HG02759 (cell line): ENCODE data around the gene SLC51B.
"Not testable (repeated sequence)": the region's sequence is repeated elsewhere in the genome, so short reads cannot be mapped to it uniquely, and the experiment has no call there.

Experiments used
- ATAC-seq: cut with Tn5 transposase; IDR thresholded peaks from one replicate; pipeline ENCODE4 v1.9.1; 2021; ENCODE audit warnings: mild to moderate bottlenecking, moderate library complexity; ENCODE audit not compliant: unreplicated experiment

The SLC51B gene

DNA sequence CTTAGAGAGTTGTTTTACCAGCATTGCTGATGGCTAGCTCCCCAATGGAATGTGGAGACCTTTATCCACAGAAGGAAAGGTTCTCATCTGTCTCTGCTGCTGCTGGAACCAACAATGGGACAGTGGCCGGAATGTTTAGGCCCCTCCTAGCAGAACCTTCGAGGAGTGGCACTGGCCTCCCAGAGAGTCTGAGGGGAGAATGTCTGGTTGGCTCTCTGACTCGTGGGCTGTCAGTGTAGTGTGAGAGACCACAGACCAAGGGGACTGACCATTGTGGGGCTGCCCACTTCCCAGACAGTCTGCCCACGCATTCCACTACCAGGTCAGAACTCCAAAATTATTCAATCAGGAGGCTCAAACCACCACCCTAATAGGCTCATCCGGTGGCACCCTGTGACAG is 17.5 kb downstream of the SLC51B start:
- no peak for ATAC-seq

DNA sequence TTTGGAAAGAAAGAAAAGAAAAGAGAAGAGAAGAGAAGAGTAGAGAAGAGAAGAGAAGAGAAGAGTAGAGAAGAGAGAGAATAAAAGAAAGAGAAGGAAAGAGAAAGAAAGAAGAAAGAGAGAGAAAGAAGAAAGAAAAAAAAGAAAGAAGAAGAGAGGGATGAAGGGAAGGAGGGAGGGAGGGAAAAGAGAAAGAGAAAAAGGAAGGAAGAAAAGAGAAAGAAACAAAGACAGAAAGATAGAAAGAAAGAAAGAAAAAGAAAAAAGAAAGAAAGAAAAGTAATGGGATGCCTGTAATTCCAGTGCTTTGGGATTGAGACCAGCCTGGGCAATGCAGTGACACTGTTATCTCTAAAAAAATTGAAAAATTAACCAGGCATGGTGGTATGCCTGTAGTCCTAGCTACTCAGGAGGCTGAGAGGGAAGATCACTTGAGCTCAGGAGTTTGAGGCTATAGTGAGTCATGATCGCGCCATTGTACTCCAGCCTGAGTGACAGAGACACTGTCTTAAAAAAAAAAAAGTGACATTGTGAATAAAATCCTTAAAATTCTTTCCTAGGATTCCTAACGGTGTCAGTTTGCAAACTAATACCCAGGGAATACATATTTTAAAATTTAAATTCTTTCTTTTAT is 20.9 kb downstream of the SLC51B start:
- ATAC-seq, result no peak

- ATAC-seq, result no peak
Measured at GRCh38 chr15:65066635-65067316, 21.6 kb downstream of the SLC51B start.

DNA sequence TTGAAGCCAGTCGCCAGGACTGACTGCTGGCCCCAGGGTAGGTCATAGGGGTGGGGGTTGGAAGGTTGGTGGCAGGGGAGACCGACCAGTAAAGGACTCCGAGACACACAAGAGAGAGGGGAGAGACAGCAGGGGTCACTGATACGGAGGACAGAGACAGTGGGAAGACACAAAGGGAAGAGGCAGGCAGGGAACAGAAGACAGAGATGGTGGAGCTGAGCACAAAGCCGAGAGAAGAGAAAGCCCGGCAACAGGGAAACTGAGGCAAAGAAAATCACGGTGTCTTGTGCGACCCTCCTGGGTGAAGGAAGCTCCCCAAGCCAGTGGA is 22.1 kb downstream of the SLC51B start:
- ATAC-seq, result no peak

DNA sequence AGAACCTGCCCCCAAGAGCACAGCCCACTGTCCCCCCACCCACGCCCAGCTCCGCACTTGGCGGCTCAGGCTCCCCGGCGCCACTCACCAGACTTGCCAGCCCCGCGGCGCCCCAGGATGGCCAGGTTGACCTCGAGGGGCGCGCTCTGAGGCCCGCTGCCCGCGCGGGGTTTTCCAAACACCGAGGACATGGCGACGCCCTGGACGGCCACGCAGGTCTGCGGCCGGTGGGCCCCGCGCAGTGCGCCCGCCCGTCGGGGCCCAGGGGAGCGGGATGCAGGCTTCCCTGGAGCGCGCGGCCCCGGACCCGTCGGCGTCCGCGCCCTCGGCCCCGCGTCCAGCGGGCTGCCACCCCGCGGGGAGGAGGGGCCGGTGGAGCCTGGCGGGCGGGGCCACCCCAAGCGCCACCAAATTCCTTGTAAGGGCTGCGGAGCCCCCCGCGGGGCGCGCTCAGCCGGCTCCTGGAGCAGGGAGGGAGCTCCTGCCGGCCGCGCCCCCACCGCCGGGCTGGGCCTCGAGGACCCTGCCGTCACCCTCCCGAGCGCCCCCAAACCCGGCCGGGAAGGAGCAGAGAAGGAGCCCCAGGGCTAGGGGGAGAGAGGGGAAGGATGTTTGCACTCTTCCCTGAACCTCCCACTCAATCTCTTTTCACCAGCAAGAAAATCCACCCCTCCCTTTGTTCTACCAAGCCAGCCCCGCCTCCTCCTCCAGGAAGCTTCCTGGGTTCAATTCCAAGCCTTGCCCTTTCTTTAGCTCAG is 22.6 kb downstream of the SLC51B start, which contains the start of gene RASL12:
TSS of gene RASL12 (minus strand) at position 347 of the 758 bp plus-strand sequence. CDS start at position 191, 156 bp downstream.
- no peak for ATAC-seq

- ATAC-seq, result no peak
Measured at GRCh38 chr15:65068403-65068788, 23.2 kb downstream of the SLC51B start.

GRCh38 chr15:65069179-65069578 is 24.0 kb downstream of the SLC51B start:
- ATAC-seq, result no peak

DNA sequence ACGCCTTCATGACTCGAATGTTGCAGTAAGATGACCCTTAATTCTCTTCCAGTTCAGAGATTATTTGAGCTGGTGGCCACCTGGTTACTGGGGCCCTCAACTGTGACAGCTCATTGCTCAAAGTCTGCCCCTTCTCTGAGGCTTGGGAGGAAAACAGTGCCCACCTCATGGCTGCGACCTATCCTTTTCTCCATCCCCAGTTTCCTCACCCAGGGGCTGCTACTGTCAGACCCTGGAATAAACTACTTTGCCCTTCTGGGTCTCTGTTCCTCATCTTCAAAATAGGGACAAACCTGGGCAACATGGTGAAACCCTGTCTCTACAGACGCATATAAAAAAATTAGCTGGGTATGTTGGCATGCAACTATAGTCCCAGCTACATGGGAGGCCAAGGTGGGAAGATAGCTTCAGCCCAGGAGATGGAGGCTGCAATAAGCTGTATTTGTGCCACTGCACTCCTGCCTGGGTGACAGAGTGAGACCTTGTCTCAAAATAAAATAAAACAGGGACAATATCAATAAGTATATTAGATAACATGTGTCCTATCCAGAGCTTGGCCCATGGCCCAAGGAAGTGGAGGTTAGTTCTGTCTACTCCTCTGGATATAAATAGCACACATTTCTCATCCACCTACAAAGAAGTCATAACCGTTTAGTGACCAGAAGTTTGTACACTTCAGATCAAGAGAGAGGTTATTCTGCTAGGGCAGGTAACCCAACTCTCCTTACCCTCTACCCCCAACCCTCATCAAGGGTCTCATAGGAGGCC is 24.8 kb downstream of the SLC51B start:
- ATAC-seq, result no peak

GRCh38 chr15:65071381-65071811 is 26.2 kb downstream of the SLC51B start:
- no peak for ATAC-seq

- ATAC-seq, result no peak
Measured at GRCh38 chr15:65072027-65072426, 26.8 kb downstream of the SLC51B start.

- ATAC-seq, result no peak
Measured at GRCh38 chr15:65072617-65073016, 27.4 kb downstream of the SLC51B start.

DNA sequence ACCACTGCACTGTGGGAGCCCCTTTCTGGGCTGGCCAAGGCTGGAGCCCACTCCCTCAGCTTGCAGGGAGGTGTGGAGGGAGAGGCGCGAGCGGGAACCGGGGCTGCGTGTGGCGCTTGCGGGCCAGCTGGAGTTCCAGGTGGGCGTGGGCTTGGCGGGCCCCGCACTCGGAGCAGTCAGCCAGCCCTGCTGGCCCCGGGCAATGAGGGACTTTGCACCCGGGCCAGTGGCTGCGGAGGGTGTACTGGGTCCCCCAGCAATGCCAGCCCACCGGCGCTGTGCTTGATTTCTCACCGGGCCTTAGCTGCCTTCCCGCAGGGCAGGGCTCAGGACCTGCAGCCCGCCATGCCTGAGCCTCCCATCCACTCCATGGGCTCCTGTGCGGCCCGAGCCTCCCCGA is 29.8 kb downstream of the SLC51B start:
- ATAC-seq, result not testable (repeated sequence)

GRCh38 chr15:65075607-65076395 is 30.6 kb downstream of the SLC51B start:
- ATAC-seq, result not testable (repeated sequence)

DNA sequence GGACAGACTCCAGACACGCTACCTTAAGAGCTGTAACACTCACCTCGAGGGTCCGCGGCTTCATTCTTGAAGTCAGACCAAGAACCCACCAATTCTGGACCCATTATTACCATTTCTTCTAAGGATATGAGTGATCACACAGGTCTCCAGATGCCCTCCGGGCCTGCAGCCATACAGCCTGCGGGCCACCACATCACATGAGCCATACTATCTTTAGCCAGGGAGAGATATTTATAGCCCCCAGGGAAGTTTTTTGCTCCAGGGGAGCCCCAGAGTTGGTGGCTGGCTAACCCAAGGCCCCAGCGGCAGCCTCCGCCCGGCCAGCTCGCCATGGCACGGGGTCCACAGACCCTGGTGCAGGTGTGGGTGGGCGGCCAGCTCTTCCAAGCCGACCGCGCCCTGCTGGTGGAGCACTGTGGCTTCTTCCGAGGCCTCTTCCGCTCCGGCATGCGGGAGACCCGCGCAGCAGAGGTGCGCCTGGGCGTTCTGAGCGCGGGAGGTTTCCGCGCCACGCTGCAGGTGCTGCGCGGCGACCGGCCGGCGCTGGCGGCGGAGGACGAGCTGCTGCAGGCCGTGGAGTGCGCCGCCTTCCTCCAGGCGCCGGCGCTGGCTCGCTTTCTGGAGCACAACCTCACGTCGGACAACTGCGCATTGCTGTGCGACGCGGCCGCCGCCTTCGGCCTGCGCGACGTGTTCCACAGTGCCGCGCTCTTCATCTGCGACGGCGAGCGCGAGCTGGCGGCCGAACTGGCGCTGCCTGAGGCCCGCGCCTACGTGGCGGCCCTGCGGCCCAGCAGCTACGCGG is 31.5 kb downstream of the SLC51B start, which contains the start of gene KBTBD13:
TSS of gene KBTBD13 (plus strand) at position 261 of the 805 bp plus-strand sequence. CDS start at position 331, 70 bp downstream.
- no peak for ATAC-seq

GRCh38 chr15:65077291-65077980 is 32.2 kb downstream of the SLC51B start:
- no peak for ATAC-seq

- no peak for ATAC-seq
Measured at GRCh38 chr15:65077981-65078352, 32.8 kb downstream of the SLC51B start.

- no peak for ATAC-seq
Measured at GRCh38 chr15:65079580-65079979, 34.4 kb downstream of the SLC51B start.

DNA sequence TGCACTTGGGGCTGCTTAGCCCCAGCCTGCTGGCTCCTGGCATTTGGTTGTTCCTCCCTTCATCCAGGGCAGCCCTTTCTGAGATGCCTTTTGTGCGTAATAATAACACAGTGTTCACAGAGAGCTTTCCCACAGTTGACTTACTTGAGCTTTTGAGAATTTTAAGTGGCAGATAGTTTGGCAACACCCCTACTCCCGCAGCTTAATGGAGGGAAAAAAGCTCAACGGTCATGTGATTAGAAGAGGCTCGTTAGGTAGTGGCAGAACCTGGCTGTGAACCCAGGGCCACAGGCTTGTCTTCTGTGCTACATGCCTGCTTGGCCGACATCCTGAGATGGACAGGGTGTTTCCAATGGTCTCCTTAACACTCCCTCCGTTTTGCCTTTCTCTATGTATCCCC is 36.1 kb downstream of the SLC51B start:
- no peak for ATAC-seq

GRCh38 chr15:65081758-65082157 is 36.6 kb downstream of the SLC51B start:
- ATAC-seq, result no peak
